WTC11 (cell line): ENCODE measurements around the gene PAK5.

Source experiments
- CBFB ChIP-seq: sonication (generic); formaldehyde crosslinking; IDR thresholded peaks from 2 replicates; pipeline ENCODE4 v1.8.1; 2022; ENCODE audit warnings: mild to moderate bottlenecking, low read depth, missing genetic modification reagents
- NR3C1 ChIP-seq: sonication (generic); formaldehyde crosslinking; conservative IDR thresholded peaks from 2 replicates; pipeline ENCODE4 v1.8.1; 2023; ENCODE audit warnings: low read depth, mild to moderate bottlenecking, missing genetic modification reagents
- TF ChIP-seq, protein P1 (sequence below): sonication (generic); formaldehyde crosslinking; IDR thresholded peaks from 2 replicates; pipeline ENCODE4 v1.8.0; 2023; ENCODE audit warnings: missing genetic modification reagents
- TF ChIP-seq, protein P2 (sequence below): fragments of 200-600 bp; IDR thresholded peaks from 2 replicates; pipeline ENCODE4 v1.8.0; 2022; ENCODE audit warnings: antibody characterized with exemption

DNA sequence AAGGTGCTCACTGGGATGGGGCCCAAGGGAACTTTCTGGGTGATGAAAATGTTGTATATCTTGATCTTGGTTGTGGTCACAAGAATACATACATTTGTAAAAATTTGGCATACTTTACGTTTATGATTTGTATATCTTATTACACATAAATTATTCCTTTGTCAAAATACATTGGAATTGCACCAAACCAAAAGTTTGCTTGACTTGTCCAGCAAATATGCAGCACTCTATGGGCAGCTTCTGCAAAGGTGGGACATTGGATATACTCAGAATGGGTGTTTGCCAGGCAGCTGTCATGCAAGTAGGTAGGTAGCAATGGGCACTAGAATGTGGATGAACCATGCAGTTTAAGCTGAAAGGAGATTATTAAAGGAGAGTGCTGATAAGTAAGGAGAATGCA lies 246.5 kb downstream of the PAK5 start:
- TF ChIP-seq, protein P1, sequence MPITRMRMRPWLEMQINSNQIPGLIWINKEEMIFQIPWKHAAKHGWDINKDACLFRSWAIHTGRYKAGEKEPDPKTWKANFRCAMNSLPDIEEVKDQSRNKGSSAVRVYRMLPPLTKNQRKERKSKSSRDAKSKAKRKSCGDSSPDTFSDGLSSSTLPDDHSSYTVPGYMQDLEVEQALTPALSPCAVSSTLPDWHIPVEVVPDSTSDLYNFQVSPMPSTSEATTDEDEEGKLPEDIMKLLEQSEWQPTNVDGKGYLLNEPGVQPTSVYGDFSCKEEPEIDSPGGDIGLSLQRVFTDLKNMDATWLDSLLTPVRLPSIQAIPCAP (CRISPR knock-in tag) = no peak
- TF ChIP-seq CBFB (CRISPR knock-in tag) (no peak), NR3C1 (CRISPR knock-in tag) (no peak)
- TF ChIP-seq, protein P2, sequence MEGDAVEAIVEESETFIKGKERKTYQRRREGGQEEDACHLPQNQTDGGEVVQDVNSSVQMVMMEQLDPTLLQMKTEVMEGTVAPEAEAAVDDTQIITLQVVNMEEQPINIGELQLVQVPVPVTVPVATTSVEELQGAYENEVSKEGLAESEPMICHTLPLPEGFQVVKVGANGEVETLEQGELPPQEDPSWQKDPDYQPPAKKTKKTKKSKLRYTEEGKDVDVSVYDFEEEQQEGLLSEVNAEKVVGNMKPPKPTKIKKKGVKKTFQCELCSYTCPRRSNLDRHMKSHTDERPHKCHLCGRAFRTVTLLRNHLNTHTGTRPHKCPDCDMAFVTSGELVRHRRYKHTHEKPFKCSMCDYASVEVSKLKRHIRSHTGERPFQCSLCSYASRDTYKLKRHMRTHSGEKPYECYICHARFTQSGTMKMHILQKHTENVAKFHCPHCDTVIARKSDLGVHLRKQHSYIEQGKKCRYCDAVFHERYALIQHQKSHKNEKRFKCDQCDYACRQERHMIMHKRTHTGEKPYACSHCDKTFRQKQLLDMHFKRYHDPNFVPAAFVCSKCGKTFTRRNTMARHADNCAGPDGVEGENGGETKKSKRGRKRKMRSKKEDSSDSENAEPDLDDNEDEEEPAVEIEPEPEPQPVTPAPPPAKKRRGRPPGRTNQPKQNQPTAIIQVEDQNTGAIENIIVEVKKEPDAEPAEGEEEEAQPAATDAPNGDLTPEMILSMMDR = no peak
